GM23338 (cell line): ENCODE measurements around the gene CLOCK. TPM values are rescaled to one million over a fixed set of nuclear protein-coding genes. Genes with fewer than 3 reads are reported as not detected.

Experiments used
- ATAC-seq: fragments of 200-7000 bp; cut with Tn5 transposase; 3 replicates; pipeline ENCODE4 v1.9.1; 2020
- DNase-seq: peaks from one replicate; pipeline ENCODE4 v3.0.0-alpha.2; 2015; ENCODE audit warnings: low spot score
- H2AFZ ChIP-seq: fragments of 200-600 bp; sonication (generic); 2 replicates; pipeline ENCODE4 v1.8.0; 2016; ENCODE audit warnings: antibody characterized with exemption, mild to moderate bottlenecking, moderate library complexity
- H3F3A ChIP-seq: fragments of 200-600 bp; sonication (generic); replicated peaks from 2 replicates; pipeline ENCODE4 v1.8.0; 2017; ENCODE audit warnings: antibody characterized with exemption, mixed run types, low read depth
- H3K27ac ChIP-seq: fragments of 200-600 bp; sonication (generic); 2 replicates; pipeline ENCODE4 v1.6.1; 2016; ENCODE audit warnings: low read depth
- H3K27me3 ChIP-seq: fragments of 200-600 bp; sonication (generic); 2 replicates; pipeline ENCODE4 v1.8.0; 2016; ENCODE audit warnings: mild to moderate bottlenecking, mixed run types, moderate library complexity; ENCODE audit not compliant: insufficient read depth
- H3K36me3 ChIP-seq: fragments of 200-600 bp; sonication (generic); 2 replicates; pipeline ENCODE4 v1.8.0; 2016; ENCODE audit warnings: mild to moderate bottlenecking; ENCODE audit not compliant: insufficient read depth
- H3K4me1 ChIP-seq: fragments of 200-600 bp; sonication (generic); 2 replicates; pipeline ENCODE4 v1.8.0; 2016; ENCODE audit warnings: mild to moderate bottlenecking, moderate library complexity; ENCODE audit not compliant: insufficient read depth
- H3K4me2 ChIP-seq: fragments of 200-600 bp; sonication (generic); 2 replicates; pipeline ENCODE4 v1.7.1; 2017; ENCODE audit warnings: mixed run types
- H3K4me3 ChIP-seq: fragments of 200-600 bp; sonication (generic); 2 replicates; pipeline ENCODE4 v1.6.1; 2016; ENCODE audit warnings: mixed run types
- H3K79me2 ChIP-seq: fragments of 200-600 bp; sonication (generic); replicated peaks from 2 replicates; pipeline ENCODE4 v1.8.0; 2017; ENCODE audit warnings: mild to moderate bottlenecking; ENCODE audit not compliant: insufficient read depth
- H3K9me2 ChIP-seq: fragments of 200-600 bp; sonication (generic); 2 replicates; pipeline ENCODE4 v1.8.0; 2017; ENCODE audit not compliant: insufficient read depth
- H4K20me1 ChIP-seq: fragments of 200-600 bp; sonication (generic); replicated peaks from 2 replicates; pipeline ENCODE4 v1.8.0; 2017; ENCODE audit warnings: mild to moderate bottlenecking; ENCODE audit not compliant: insufficient read depth
- H3K27ac Mint-ChIP-seq: 2 replicates; pipeline ENCODE4 v1.8.0; 2020; ENCODE audit warnings: inconsistent platforms, mild to moderate bottlenecking, moderate library complexity, mixed read lengths
- H3K27me3 Mint-ChIP-seq: 3 replicates; pipeline ENCODE4 v1.8.0; 2022; ENCODE audit warnings: low read depth, mild to moderate bottlenecking, moderate library complexity, mixed read lengths, inconsistent platforms; ENCODE audit not compliant: insufficient read depth, poor library complexity
- H3K36me3 Mint-ChIP-seq: 3 replicates; pipeline ENCODE4 v1.8.0; 2021; ENCODE audit warnings: low read depth, mild to moderate bottlenecking, inconsistent platforms, moderate library complexity, mixed read lengths
- H3K4me1 Mint-ChIP-seq: 3 replicates; pipeline ENCODE4 v1.8.0; 2020; ENCODE audit warnings: mild to moderate bottlenecking, inconsistent platforms, mixed read lengths
- H3K4me3 Mint-ChIP-seq: 3 replicates; pipeline ENCODE4 v1.8.0; 2021; ENCODE audit warnings: moderate library complexity, mild to moderate bottlenecking, inconsistent platforms, mixed read lengths
- H3K9me3 Mint-ChIP-seq: 3 replicates; pipeline ENCODE4 v1.8.0; 2020; ENCODE audit warnings: moderate library complexity, mild to moderate bottlenecking, inconsistent platforms, mixed read lengths
- CREB1 ChIP-seq: fragments of 250-450 bp; sonication (Bioruptor Pico); IDR thresholded peaks from 2 replicates; pipeline ENCODE4 v1.5.0; 2020; ENCODE audit warnings: low read depth, mild to moderate bottlenecking, moderate library complexity
- EZH2 ChIP-seq: fragments of 200-600 bp; sonication (generic); IDR thresholded peaks from one replicate; pipeline ENCODE4 v1.8.0; 2017; ENCODE audit warnings: antibody characterized with exemption, mild to moderate bottlenecking, low read depth; ENCODE audit not compliant: unreplicated experiment
- EZH2phosphoT487 ChIP-seq: fragments of 200-600 bp; sonication (generic); IDR thresholded peaks from one replicate; pipeline ENCODE4 v1.8.1; 2018; ENCODE audit warnings: antibody characterized with exemption; ENCODE audit not compliant: unreplicated experiment
- JUNB ChIP-seq: IDR thresholded peaks from one replicate; pipeline ENCODE4 v1.6.1; 2016; ENCODE audit warnings: antibody characterized with exemption; ENCODE audit not compliant: unreplicated experiment
- NANOG ChIP-seq: IDR thresholded peaks from 2 replicates; pipeline ENCODE4 v1.6.1; 2016; ENCODE audit warnings: antibody characterized with exemption, borderline replicate concordance
- POLR2AphosphoS5 ChIP-seq: IDR thresholded peaks from 2 replicates; pipeline ENCODE4 v1.6.1; 2016; ENCODE audit warnings: antibody characterized with exemption, low read depth
- STAT1 ChIP-seq: IDR thresholded peaks from one replicate; pipeline ENCODE4 v1.6.1; 2016; ENCODE audit warnings: antibody characterized with exemption; ENCODE audit not compliant: unreplicated experiment
- ZNF114 ChIP-seq: fragments of 250-450 bp; sonication (Bioruptor Pico); IDR thresholded peaks from 2 replicates; pipeline ENCODE4 v1.5.0; 2020; ENCODE audit warnings: mild to moderate bottlenecking, moderate library complexity
- ZNF331 ChIP-seq: fragments of 250-450 bp; sonication (Bioruptor Pico); IDR thresholded peaks from 2 replicates; pipeline ENCODE4 v1.5.0; 2020; ENCODE audit warnings: low read depth, mild to moderate bottlenecking, moderate library complexity
- polyA plus RNA-seq: library from polyadenylated mRNA; unstranded; fragments of >200 nt; fragmentation: Nextera tagmentation; extraction: Ambion mirVana; gene quantifications from 2 replicates; pipeline ENCODE4 v1.2.1, GENCODE V29; 2016
- total RNA-seq: library from RNA; depleted of rRNA; stranded (reverse); fragments of >200 nt; shearing (Covaris generic); gene quantifications from 2 replicates; pipeline ENCODE4 v1.2.3, GENCODE V29; 2014
- TF ChIP-seq, protein P1 (sequence below): fragments of 250-450 bp; sonication (Bioruptor Pico); IDR thresholded peaks from 2 replicates; pipeline ENCODE4 v1.5.0; 2020; ENCODE audit warnings: mild to moderate bottlenecking, moderate library complexity
- TF ChIP-seq, protein P2 (sequence below): IDR thresholded peaks from one replicate; pipeline ENCODE4 v1.6.1; 2018; ENCODE audit warnings: antibody characterized with exemption; ENCODE audit not compliant: unreplicated experiment
- TF ChIP-seq, protein P3 (sequence below), 2 experiments: fragments of 200-600 bp in 1 of 2; sonication (generic) in 1 of 2; conservative IDR thresholded peaks; 2 replicates each; pipeline versions ENCODE4 v1.5.1 to v1.6.1; 2016 to 2017; ENCODE audit warnings: antibody characterized with exemption in 2 of 2, low read depth in 2 of 2, mild to moderate bottlenecking in 2 of 2, moderate library complexity in 1 of 2
- TF ChIP-seq, protein P4 (sequence below): IDR thresholded peaks from 2 replicates; pipeline ENCODE4 v1.6.1; 2016; ENCODE audit warnings: antibody characterized with exemption

Gene CLOCK
- total and polyA plus RNA-seq, 2 experiments from 2014 or later: 17.1 to 28.8 TPM

DNA sequence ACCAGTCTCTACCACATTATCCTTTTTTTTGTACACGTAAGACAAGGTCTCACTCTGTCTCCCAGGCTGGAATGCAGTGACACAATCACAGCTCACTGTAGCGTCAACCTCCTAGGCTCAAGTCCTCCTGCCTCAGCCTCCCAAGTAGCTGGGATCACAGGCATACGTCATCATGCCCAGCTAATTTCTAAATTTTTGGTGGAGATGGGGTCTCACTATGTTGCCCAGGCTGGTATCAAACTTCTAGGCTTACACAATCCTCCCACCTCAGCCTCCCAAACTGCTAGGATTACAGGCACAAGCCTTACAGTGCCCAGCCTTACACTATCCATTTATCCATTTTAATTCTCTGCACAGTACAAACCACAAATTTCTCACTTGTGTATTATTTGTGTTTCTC lies 58.0 kb downstream of the CLOCK start:
- Histone ChIP-seq H3F3A (no peaks in the 10 kb centered on the region), H3K4me3 (no peak overlapping the region), H3K4me1 (no peaks in the 10 kb centered on the region; the same call in 1 of the 2 replicates), H3K4me2 (no peak overlapping the region), H3K79me2 (peaks cover 39% of the 10 kb centered on the region), H3K36me3 (no peaks in the 10 kb centered on the region; the same call in 1 of the 2 replicates), H2AFZ (no peak overlapping the region), H3K27ac (no peak overlapping the region), H3K27me3 (no peaks in the 10 kb centered on the region), H4K20me1 (no peaks in the 10 kb centered on the region; the same call in 1 of the 2 replicates), H3K9me2 (no peaks in the 10 kb centered on the region)
- DNase-seq: no peak
- Mint-ChIP-seq H3K27me3 (peaks cover 1% of the 10 kb centered on the region), H3K4me1 (peaks cover 1% of the 10 kb centered on the region; the same call in 2 of the 3 replicates), H3K4me3 (no peak overlapping the region), H3K27ac (no peak overlapping the region), H3K36me3 (peaks cover 5% of the 10 kb centered on the region; the same call in 2 of the 3 replicates), H3K9me3 (peaks cover 4% of the 10 kb centered on the region; the same call in 1 of the 3 replicates)
- TF ChIP-seq, protein P1, sequence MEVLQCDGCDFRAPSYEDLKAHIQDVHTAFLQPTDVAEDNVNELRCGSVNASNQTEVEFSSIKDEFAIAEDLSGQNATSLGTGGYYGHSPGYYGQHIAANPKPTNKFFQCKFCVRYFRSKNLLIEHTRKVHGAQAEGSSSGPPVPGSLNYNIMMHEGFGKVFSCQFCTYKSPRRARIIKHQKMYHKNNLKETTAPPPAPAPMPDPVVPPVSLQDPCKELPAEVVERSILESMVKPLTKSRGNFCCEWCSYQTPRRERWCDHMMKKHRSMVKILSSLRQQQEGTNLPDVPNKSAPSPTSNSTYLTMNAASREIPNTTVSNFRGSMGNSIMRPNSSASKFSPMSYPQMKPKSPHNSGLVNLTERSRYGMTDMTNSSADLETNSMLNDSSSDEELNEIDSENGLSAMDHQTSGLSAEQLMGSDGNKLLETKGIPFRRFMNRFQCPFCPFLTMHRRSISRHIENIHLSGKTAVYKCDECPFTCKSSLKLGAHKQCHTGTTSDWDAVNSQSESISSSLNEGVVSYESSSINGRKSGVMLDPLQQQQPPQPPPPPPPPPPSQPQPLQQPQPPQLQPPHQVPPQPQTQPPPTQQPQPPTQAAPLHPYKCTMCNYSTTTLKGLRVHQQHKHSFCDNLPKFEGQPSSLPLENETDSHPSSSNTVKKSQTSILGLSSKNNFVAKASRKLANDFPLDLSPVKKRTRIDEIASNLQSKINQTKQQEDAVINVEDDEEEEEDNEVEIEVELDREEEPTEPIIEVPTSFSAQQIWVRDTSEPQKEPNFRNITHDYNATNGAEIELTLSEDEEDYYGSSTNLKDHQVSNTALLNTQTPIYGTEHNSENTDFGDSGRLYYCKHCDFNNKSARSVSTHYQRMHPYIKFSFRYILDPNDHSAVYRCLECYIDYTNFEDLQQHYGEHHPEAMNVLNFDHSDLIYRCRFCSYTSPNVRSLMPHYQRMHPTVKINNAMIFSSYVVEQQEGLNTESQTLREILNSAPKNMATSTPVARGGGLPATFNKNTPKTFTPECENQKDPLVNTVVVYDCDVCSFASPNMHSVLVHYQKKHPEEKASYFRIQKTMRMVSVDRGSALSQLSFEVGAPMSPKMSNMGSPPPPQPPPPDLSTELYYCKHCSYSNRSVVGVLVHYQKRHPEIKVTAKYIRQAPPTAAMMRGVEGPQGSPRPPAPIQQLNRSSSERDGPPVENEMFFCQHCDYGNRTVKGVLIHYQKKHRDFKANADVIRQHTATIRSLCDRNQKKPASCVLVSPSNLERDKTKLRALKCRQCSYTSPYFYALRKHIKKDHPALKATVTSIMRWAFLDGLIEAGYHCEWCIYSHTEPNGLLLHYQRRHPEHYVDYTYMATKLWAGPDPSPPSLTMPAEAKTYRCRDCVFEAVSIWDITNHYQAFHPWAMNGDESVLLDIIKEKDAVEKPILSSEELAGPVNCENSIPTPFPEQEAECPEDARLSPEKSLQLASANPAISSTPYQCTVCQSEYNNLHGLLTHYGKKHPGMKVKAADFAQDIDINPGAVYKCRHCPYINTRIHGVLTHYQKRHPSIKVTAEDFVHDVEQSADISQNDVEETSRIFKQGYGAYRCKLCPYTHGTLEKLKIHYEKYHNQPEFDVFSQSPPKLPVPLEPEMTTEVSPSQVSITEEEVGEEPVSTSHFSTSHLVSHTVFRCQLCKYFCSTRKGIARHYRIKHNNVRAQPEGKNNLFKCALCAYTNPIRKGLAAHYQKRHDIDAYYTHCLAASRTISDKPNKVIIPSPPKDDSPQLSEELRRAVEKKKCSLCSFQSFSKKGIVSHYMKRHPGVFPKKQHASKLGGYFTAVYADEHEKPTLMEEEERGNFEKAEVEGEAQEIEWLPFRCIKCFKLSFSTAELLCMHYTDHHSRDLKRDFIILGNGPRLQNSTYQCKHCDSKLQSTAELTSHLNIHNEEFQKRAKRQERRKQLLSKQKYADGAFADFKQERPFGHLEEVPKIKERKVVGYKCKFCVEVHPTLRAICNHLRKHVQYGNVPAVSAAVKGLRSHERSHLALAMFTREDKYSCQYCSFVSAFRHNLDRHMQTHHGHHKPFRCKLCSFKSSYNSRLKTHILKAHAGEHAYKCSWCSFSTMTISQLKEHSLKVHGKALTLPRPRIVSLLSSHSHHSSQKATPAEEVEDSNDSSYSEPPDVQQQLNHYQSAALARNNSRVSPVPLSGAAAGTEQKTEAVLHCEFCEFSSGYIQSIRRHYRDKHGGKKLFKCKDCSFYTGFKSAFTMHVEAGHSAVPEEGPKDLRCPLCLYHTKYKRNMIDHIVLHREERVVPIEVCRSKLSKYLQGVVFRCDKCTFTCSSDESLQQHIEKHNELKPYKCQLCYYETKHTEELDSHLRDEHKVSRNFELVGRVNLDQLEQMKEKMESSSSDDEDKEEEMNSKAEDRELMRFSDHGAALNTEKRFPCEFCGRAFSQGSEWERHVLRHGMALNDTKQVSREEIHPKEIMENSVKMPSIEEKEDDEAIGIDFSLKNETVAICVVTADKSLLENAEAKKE (CRISPR knock-in tag): no peak
- TF ChIP-seq NANOG: no peak
- TF ChIP-seq EZH2phosphoT487: no peak
- TF ChIP-seq, protein P2, sequence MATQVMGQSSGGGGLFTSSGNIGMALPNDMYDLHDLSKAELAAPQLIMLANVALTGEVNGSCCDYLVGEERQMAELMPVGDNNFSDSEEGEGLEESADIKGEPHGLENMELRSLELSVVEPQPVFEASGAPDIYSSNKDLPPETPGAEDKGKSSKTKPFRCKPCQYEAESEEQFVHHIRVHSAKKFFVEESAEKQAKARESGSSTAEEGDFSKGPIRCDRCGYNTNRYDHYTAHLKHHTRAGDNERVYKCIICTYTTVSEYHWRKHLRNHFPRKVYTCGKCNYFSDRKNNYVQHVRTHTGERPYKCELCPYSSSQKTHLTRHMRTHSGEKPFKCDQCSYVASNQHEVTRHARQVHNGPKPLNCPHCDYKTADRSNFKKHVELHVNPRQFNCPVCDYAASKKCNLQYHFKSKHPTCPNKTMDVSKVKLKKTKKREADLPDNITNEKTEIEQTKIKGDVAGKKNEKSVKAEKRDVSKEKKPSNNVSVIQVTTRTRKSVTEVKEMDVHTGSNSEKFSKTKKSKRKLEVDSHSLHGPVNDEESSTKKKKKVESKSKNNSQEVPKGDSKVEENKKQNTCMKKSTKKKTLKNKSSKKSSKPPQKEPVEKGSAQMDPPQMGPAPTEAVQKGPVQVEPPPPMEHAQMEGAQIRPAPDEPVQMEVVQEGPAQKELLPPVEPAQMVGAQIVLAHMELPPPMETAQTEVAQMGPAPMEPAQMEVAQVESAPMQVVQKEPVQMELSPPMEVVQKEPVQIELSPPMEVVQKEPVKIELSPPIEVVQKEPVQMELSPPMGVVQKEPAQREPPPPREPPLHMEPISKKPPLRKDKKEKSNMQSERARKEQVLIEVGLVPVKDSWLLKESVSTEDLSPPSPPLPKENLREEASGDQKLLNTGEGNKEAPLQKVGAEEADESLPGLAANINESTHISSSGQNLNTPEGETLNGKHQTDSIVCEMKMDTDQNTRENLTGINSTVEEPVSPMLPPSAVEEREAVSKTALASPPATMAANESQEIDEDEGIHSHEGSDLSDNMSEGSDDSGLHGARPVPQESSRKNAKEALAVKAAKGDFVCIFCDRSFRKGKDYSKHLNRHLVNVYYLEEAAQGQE: no peak
- TF ChIP-seq, protein P3, sequence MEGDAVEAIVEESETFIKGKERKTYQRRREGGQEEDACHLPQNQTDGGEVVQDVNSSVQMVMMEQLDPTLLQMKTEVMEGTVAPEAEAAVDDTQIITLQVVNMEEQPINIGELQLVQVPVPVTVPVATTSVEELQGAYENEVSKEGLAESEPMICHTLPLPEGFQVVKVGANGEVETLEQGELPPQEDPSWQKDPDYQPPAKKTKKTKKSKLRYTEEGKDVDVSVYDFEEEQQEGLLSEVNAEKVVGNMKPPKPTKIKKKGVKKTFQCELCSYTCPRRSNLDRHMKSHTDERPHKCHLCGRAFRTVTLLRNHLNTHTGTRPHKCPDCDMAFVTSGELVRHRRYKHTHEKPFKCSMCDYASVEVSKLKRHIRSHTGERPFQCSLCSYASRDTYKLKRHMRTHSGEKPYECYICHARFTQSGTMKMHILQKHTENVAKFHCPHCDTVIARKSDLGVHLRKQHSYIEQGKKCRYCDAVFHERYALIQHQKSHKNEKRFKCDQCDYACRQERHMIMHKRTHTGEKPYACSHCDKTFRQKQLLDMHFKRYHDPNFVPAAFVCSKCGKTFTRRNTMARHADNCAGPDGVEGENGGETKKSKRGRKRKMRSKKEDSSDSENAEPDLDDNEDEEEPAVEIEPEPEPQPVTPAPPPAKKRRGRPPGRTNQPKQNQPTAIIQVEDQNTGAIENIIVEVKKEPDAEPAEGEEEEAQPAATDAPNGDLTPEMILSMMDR (conservative IDR thresholded peaks at IDR 0.05; ENCODE audit: low read depth in 2 of 2): no peak
- TF ChIP-seq CREB1: no peak
- TF ChIP-seq JUNB: no peak
- TF ChIP-seq, protein P4, sequence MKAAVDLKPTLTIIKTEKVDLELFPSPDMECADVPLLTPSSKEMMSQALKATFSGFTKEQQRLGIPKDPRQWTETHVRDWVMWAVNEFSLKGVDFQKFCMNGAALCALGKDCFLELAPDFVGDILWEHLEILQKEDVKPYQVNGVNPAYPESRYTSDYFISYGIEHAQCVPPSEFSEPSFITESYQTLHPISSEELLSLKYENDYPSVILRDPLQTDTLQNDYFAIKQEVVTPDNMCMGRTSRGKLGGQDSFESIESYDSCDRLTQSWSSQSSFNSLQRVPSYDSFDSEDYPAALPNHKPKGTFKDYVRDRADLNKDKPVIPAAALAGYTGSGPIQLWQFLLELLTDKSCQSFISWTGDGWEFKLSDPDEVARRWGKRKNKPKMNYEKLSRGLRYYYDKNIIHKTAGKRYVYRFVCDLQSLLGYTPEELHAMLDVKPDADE: no peak
- TF ChIP-seq ZNF331 (CRISPR knock-in tag): no peak
- TF ChIP-seq POLR2AphosphoS5: no peak
- TF ChIP-seq EZH2: no peak
- no peak for TF ChIP-seq ZNF114 (CRISPR knock-in tag)
- no peak for TF ChIP-seq STAT1
- no peak for ATAC-seq
